Gastroesophageal sphincter (tissue), 3 donors: ENCODE measurements around the gene USP26.

ENCODE experiments used
- CTCF ChIP-seq, 4 experiments: fragments of 200-600 bp in 2 of 4; fragments of 450-650 bp in 2 of 4; sonication (generic) in 1 of 4; IDR thresholded peaks; one replicate each; pipeline ENCODE4 v1.5.1; 2017 to 2019; ENCODE audit warnings: antibody characterized with exemption in 4 of 4, mild to moderate bottlenecking in 2 of 4, moderate library complexity in 2 of 4
- EP300 ChIP-seq: sonication (generic); formaldehyde crosslinking; IDR thresholded peaks from one replicate; pipeline ENCODE4 v1.6.1; 2017; ENCODE audit warnings: antibody characterized with exemption, mild to moderate bottlenecking
- POLR2A ChIP-seq, 2 donors: fragments of 450-650 bp; IDR thresholded peaks; one replicate each; pipeline ENCODE4 v1.6.1; 2017; ENCODE audit warnings: antibody characterized with exemption in 2 of 2, mild to moderate bottlenecking in 2 of 2, moderate library complexity in 1 of 2
- POLR2AphosphoS5 ChIP-seq: sonication (generic); formaldehyde crosslinking; IDR thresholded peaks from one replicate; pipeline ENCODE4 v1.6.1; 2017; ENCODE audit warnings: antibody characterized with exemption

DNA sequence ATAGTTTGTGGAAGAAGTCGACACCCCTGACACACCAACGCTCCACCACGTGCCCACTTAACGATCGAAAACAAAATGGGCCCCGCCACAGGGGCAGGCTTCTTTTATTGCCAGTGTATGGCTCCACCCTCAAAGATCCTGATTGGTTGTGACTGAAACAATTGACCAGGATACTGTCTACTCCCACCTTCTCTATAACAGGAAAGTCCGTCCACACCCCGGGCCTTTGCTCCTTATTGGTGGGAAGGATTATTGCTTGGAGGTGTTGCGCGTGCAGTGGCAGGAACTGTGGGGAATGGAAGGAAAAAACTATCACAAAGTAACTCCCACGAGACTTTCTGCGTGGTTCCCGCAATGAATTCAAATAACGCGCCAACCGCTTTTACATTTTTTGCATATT is at the start of gene USP26:
- TF ChIP-seq CTCF (IDR thresholded peaks at IDR 0.05), result no peak
- TF ChIP-seq EP300, result no peak
- no peak for TF ChIP-seq POLR2A (IDR thresholded peaks at IDR 0.05)
- TF ChIP-seq POLR2AphosphoS5, result no peak
